HepG2 (cell line): ENCODE measurements around the gene ARG2. TPM values are rescaled to one million over a fixed set of nuclear protein-coding genes. Genes with fewer than 3 reads are reported as not detected.

Experiments
- ARID4A ChIP-seq: sonication (generic); formaldehyde crosslinking; IDR thresholded peaks from 2 replicates; pipeline ENCODE4 v1.5.0; 2020; ENCODE audit warnings: mild to moderate bottlenecking, missing genetic modification reagents, borderline replicate concordance
- CBFB ChIP-seq: sonication (generic); formaldehyde crosslinking; IDR thresholded peaks from 2 replicates; pipeline ENCODE4 v1.4.0; 2020; ENCODE audit warnings: missing genetic modification reagents
- GATAD1 ChIP-seq: IDR thresholded peaks from 2 replicates; pipeline ENCODE4 v1.6.1; 2016; ENCODE audit warnings: missing genetic modification reagents, missing compliant biosample characterization
- GLMP ChIP-seq: sonication (generic); formaldehyde crosslinking; IDR thresholded peaks from 2 replicates; pipeline ENCODE4 v1.9.0; 2021; ENCODE audit warnings: missing genetic modification reagents, mild to moderate bottlenecking, borderline replicate concordance
- HNF4G ChIP-seq, 2 experiments: sonication (generic) in 1 of 2; formaldehyde crosslinking in 1 of 2; IDR thresholded peaks; 2 replicates each; pipeline versions ENCODE4 v1.4.0 to v1.6.1; 2011 to 2020; ENCODE audit warnings: borderline replicate concordance in 2 of 2, low read depth in 2 of 2, mild to moderate bottlenecking in 2 of 2, low read length in 1 of 2, missing genetic modification reagents in 1 of 2, moderate library complexity in 1 of 2
- HNRNPLL ChIP-seq: fragments of 200-400 bp; formaldehyde crosslinking; IDR thresholded peaks from 2 replicates; pipeline ENCODE4 v1.6.1; 2017; ENCODE audit warnings: mild to moderate bottlenecking, low read depth, low read length; ENCODE audit not compliant: poor library complexity, severe bottlenecking
- KLF11 ChIP-seq: IDR thresholded peaks from 2 replicates; pipeline ENCODE4 v1.6.1; 2016; ENCODE audit warnings: missing compliant biosample characterization
- PAWR ChIP-seq: sonication (generic); formaldehyde crosslinking; IDR thresholded peaks from 2 replicates; pipeline ENCODE4 v1.4.0; 2020; ENCODE audit warnings: missing genetic modification reagents, mild to moderate bottlenecking, borderline replicate concordance
- POGZ ChIP-seq: sonication (generic); formaldehyde crosslinking; IDR thresholded peaks from 2 replicates; pipeline ENCODE4 v1.4.0; 2020; ENCODE audit warnings: mild to moderate bottlenecking, missing genetic modification reagents
- RORA ChIP-seq: sonication (generic); formaldehyde crosslinking; IDR thresholded peaks from 2 replicates; pipeline ENCODE4 v1.5.0; 2020; ENCODE audit warnings: mild to moderate bottlenecking, missing genetic modification reagents, moderate library complexity
- SNAPC5 ChIP-seq: sonication (generic); formaldehyde crosslinking; IDR thresholded peaks from 2 replicates; pipeline ENCODE4 v1.8.1; 2023; ENCODE audit warnings: mild to moderate bottlenecking, missing genetic modification reagents, borderline replicate concordance
- SP2 ChIP-seq: sonication (generic); formaldehyde crosslinking; IDR thresholded peaks from 2 replicates; pipeline ENCODE4 v1.5.1; 2020; ENCODE audit warnings: mild to moderate bottlenecking, missing genetic modification reagents
- TBP ChIP-seq: sonication (generic); formaldehyde crosslinking; IDR thresholded peaks from 2 replicates; pipeline ENCODE4 v1.5.0; 2020; ENCODE audit warnings: missing genetic modification reagents
- ZBTB37 ChIP-seq: sonication (generic); formaldehyde crosslinking; IDR thresholded peaks from 2 replicates; pipeline ENCODE4 v1.4.0; 2020; ENCODE audit warnings: mild to moderate bottlenecking, missing genetic modification reagents
- ZBTB38 ChIP-seq: sonication (generic); formaldehyde crosslinking; IDR thresholded peaks from 2 replicates; pipeline ENCODE4 v1.5.1; 2020; ENCODE audit warnings: mild to moderate bottlenecking, missing genetic modification reagents
- ZFP1 ChIP-seq: IDR thresholded peaks from 2 replicates; pipeline ENCODE4 v1.6.1; 2016
- ZNF282 ChIP-seq: fragments of 450-650 bp; IDR thresholded peaks from 2 replicates; pipeline ENCODE4 v1.6.1; 2018; ENCODE audit not compliant: partially characterized antibody
- ZNF460 ChIP-seq: sonication (generic); formaldehyde crosslinking; IDR thresholded peaks from 2 replicates; pipeline ENCODE4 v1.5.1; 2020; ENCODE audit warnings: missing genetic modification reagents, mild to moderate bottlenecking, borderline replicate concordance
- ZNF598 ChIP-seq: sonication (generic); formaldehyde crosslinking; IDR thresholded peaks from 2 replicates; pipeline ENCODE4 v1.5.1; 2020; ENCODE audit warnings: mild to moderate bottlenecking, missing genetic modification reagents, borderline replicate concordance
- ZNF792 ChIP-seq: IDR thresholded peaks from 2 replicates; pipeline ENCODE4 v1.6.1; 2016
- ZSCAN29 ChIP-seq: sonication (generic); formaldehyde crosslinking; conservative IDR thresholded peaks from 2 replicates; pipeline ENCODE4 v1.4.0; 2020; ENCODE audit warnings: mild to moderate bottlenecking, missing genetic modification reagents
- polyA plus RNA-seq, 8 experiments: library from polyadenylated mRNA; depleted of rRNA in 3 of 8; stranded (reverse) in 7 of 8; unstranded in 1 of 8; fragments of >200 nt; fragmentation: Illumina TruSeq in 4 of 8; extraction: Trizol in 4 of 8; gene quantifications; 2 replicates each; pipeline versions ENCODE4 v1.2.1 to v1.2.3, GENCODE V29; 2011 to 2016; ENCODE audit warnings: low read depth in 4 of 8, missing spikeins in 1 of 8, mixed read lengths in 1 of 8; ENCODE audit not compliant: insufficient read depth in 1 of 8
- total RNA-seq, 5 experiments: library from RNA; depleted of rRNA; stranded (reverse); fragments of >200 nt; fragmentation: Illumina TruSeq; extraction: Trizol; gene quantifications; 2 replicates each; pipeline ENCODE4 v1.2.3, GENCODE V29; 2016; ENCODE audit warnings: low read depth in 1 of 5

ARG2 gene
- total and polyA plus RNA-seq, 2 of the 13 experiments (the other 11 are each of a cell fraction or from before 2014, with no cell fraction given): 37.5 to 73.6 TPM

GRCh38 chr14:67674480-67675218 lies 54.9 kb downstream of the ARG2 start, which contains the start of gene VTI1B (continued):
- TF ChIP-seq GLMP (CRISPR knock-in tag): no peak
- no peak for TF ChIP-seq ZBTB38 (CRISPR knock-in tag)
- TF ChIP-seq KLF11 (CRISPR knock-in tag): no peak
- TF ChIP-seq POGZ: peak; percentile 12; the same call in 1 of the 2 replicates
- TF ChIP-seq GATAD1 (CRISPR knock-in tag): peak; percentile 40; the same call in 1 of the 2 replicates
- TF ChIP-seq ZNF792 (CRISPR knock-in tag): no peak; the same call in 1 of the 2 replicates
- TF ChIP-seq ZBTB37 (CRISPR knock-in tag): no peak
- TF ChIP-seq ZNF460: no peak
- peak; percentile 61 for TF ChIP-seq SP2 (CRISPR knock-in tag)
- TF ChIP-seq CBFB (CRISPR knock-in tag): 0 out of 2 replicates have a peak, but pooled peaks have one; percentile 51
- TF ChIP-seq TBP (CRISPR knock-in tag): no peak
- TF ChIP-seq HNF4G (IDR thresholded peaks at IDR 0.05; ENCODE audit: borderline replicate concordance, low read depth, low read length): no peak
- peak; percentile 51; the same call in 1 of the 2 replicates for TF ChIP-seq HNF4G (CRISPR knock-in tag; IDR thresholded peaks at IDR 0.05; ENCODE audit: borderline replicate concordance, low read depth)
- TF ChIP-seq SNAPC5 (CRISPR knock-in tag): no peak
- no peak for TF ChIP-seq PAWR (CRISPR knock-in tag)
- peak; percentile 92 for TF ChIP-seq ARID4A (CRISPR knock-in tag)
- no peak for TF ChIP-seq ZNF282
- no peak for TF ChIP-seq ZFP1 (CRISPR knock-in tag)
- peak; percentile 54 for TF ChIP-seq HNRNPLL
- TF ChIP-seq ZSCAN29 (CRISPR knock-in tag): peak; percentile 35; the same call in 1 of the 2 replicates
- peak; percentile 50; the same call in 1 of the 2 replicates for TF ChIP-seq ZNF598 (CRISPR knock-in tag)
- TF ChIP-seq RORA: no peak
